HG02678 (cell line): ENCODE data around the gene CELSR1.
"Not testable (repeated sequence)": the region's sequence is repeated elsewhere in the genome, so short reads cannot be mapped to it uniquely, and the experiment has no call there.

ENCODE experiments used
- ATAC-seq: cut with Tn5 transposase; IDR thresholded peaks from one replicate; pipeline ENCODE4 v1.9.1; 2021; ENCODE audit warnings: mild to moderate bottlenecking, moderate library complexity; ENCODE audit not compliant: unreplicated experiment

The CELSR1 gene

GRCh38 chr22:46335201-46336118 lies 202.0 kb downstream of the CELSR1 start, which contains the start of gene TRMU:
TRMU (plus strand) TSS chr22:46335714; CDS start chr22:46335765, 51 bp downstream.
- ATAC-seq = peak; percentile 83

GRCh38 chr22:46331496-46331895 lies 205.9 kb downstream of the CELSR1 start:
- no peak for ATAC-seq

- ATAC-seq = no peak
Observed at GRCh38 chr22:46330426-46330825, 207.0 kb downstream of the CELSR1 start.

- no peak for ATAC-seq
Observed at GRCh38 chr22:46329616-46330015, 207.8 kb downstream of the CELSR1 start.

GRCh38 chr22:46328797-46329196 lies 208.6 kb downstream of the CELSR1 start:
- ATAC-seq = no peak

GRCh38 chr22:46327691-46328465 lies 209.5 kb downstream of the CELSR1 start:
- no peak for ATAC-seq

GRCh38 chr22:46326066-46326680 lies 211.2 kb downstream of the CELSR1 start:
- no peak for ATAC-seq

GRCh38 chr22:46323162-46323561 lies 214.3 kb downstream of the CELSR1 start:
- no peak for ATAC-seq

GRCh38 chr22:46322711-46323110 lies 214.7 kb downstream of the CELSR1 start:
- ATAC-seq = no peak

- no peak for ATAC-seq
Observed at GRCh38 chr22:46320716-46321386, 216.6 kb downstream of the CELSR1 start.

GRCh38 chr22:46320166-46320710 lies 217.2 kb downstream of the CELSR1 start:
- ATAC-seq = no peak

GRCh38 chr22:46319319-46319718 lies 218.1 kb downstream of the CELSR1 start:
- ATAC-seq = no peak

- no peak for ATAC-seq
Observed at GRCh38 chr22:46318576-46318975, 218.8 kb downstream of the CELSR1 start.

- no peak for ATAC-seq
Observed at GRCh38 chr22:46317646-46318045, 219.8 kb downstream of the CELSR1 start.

GRCh38 chr22:46315976-46316375 lies 221.4 kb downstream of the CELSR1 start:
- no peak for ATAC-seq

GRCh38 chr22:46312848-46313247 lies 224.6 kb downstream of the CELSR1 start:
- not testable (repeated sequence) for ATAC-seq

- no peak for ATAC-seq
Observed at GRCh38 chr22:46312056-46312455, 225.4 kb downstream of the CELSR1 start.
